Activated naive CD8-positive, alpha-beta T cell treated with anti-CD3 and anti-CD28 coated beads, Interleukin-2, amount 50 U/mL, for 16 hours (primary cell): ENCODE results near the gene C5.
A peak's percentile ranks its signal among the peaks of the same experiment; 100 is the strongest.
"Not testable (repeated sequence)": the region's sequence is repeated elsewhere in the genome, so short reads cannot be mapped to it uniquely, and the experiment has no call there.

Source experiments
- DNase-seq: peaks from one replicate; pipeline ENCODE4 v3.0.0-alpha.2; 2020; ENCODE audit warnings: low read depth, low spot score

Gene C5

DNA sequence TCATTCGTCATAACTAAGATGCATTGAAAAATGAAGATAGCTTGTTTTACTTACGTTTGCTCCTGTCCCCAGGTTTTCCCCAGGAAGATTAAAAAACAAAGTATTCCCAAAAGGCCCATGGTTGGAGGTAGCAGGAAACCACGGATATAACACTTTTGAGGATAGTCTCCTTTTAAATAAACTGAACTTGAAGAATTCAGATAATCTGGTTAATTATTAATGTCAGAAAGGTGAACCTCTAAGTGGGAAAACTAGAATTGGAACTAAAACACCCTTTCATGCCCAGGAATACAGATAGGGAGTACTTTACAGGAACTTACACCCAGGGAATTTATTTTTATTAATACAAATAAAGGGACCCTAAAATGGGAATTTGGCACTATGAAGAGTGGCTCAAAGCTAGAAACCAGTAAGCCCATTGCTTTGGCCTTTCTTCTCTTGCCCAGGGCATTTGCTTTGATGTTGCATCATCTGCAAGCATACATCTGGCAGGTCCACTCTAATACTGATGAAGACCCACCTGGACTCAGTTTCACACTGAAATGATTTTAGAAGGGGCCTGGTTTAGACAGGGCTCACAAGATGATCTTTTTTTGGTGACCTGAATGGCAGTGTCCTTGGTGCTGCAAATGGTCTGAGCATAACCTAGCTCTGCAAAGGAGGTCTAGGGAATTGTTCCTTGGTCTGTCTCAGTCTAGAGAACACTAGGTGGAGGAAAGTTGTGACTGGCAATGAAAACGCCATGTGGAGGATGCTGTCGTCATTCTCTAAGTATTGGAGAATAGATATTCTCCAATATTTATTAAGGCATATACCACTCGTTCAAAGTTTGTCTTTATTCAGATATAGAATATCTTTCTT, at the start of gene C5:
C5 (minus strand) TSS at position 148 of the 861 bp plus-strand sequence; CDS start at position 119, 29 bp downstream.
- no peak for DNase-seq

DNA sequence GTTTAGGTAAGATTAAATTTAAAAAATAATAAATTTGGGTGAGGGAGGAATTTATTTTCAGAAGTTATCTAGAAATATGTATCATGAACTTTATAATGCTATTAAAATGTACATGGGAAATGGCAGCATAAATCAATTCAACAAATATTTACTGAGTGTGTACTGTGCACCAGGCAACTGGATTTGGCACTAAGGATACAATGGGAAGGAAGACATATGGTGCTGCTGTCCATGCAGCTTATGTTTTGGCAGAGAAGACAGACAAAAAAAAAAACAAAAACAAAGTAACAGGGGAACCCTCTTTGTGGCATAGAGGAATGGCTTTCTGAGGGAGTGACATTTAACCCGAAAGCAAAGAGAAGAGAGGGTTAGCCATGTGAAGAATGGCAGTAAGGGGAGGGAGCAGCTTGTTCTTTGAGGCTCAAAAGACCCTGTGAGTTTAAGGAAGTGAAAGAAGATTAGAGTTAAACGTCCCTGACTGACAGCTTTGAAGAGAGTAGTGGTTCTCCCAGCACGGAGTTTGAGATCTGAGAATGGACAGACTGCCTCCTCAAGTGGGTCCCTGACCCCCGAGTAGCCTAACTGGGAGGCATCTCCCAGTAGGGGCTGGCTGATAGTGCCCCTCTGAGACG, 48.6 kb upstream of the C5 start:
- no peak for DNase-seq

DNA sequence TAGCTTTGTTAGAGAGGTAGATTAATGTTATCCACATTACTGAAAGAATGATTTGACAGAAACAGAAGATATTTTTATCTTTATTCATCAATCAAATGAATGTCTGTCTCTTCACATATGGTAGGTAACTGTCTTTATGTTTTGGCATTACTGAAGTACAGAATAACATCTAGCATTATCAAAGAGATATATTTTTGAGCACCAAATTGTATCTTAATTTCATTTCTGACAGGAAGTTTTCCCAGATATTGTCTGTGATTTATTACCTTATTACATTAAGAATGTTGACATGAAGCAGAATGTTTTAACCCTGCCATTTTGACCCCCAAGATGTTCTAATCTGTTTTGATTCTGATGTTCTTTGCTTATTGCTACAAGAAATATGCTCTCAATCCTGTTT, 45.0 kb upstream of the C5 start:
- DNase-seq = no peak

DNA sequence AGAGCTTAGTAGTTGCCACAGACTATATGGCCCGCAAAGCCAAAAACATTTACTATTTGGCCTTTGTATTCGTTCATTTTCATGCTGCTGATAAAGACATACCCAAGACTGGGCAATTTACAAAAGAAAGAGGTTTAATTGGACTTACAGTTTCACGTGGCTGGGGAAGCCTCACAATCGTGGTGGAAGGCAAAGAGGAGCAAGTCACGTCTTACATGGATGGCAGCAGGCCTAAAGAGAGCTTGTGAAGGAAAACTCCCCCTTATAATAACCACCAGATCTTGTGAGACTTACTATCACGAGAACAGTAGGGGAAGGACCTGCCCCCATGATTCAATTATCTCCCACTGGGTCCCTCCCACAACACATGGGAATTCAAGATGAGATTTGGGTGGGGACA, 40.7 kb upstream of the C5 start:
- not testable (repeated sequence) for DNase-seq

DNA sequence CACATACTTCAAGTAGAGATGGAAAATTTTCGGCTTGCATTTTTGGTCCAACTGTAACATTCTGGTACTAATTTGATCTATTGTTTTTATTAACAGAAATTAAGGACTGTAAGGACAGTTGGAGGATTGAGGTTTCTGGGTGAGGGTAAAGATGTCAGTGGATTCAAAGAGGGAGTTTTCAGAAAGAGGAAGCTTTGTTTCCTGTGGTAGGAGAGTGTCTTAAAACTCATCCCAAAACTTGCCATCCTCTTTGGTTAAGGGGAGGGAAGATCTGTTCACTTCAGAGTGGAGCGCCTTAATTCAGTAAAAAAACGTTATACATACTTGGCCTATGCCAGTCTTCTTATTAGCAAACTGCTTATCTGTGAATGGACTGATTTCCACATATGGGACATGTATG, 38.5 kb upstream of the C5 start:
- DNase-seq = no peak

DNA sequence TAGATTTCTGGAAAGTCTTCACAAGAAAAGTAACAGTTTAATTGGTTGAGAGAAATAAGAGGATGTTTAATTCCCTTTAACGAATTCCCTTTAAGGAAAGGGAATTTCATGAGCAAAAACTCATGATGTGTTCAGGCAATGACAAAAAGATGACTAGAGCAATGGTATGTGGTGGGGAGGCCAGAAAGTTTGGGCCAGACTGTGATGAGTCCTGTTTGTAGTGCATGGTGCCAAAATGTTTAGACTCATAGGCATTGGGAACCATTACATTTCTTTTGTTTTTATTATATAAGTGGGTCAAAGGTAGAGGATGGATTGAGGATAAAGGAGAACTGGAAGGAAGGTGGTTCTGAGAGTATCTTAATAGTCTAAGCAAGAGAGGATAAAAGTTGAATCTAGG, 35.6 kb upstream of the C5 start:
- DNase-seq = no peak

DNA sequence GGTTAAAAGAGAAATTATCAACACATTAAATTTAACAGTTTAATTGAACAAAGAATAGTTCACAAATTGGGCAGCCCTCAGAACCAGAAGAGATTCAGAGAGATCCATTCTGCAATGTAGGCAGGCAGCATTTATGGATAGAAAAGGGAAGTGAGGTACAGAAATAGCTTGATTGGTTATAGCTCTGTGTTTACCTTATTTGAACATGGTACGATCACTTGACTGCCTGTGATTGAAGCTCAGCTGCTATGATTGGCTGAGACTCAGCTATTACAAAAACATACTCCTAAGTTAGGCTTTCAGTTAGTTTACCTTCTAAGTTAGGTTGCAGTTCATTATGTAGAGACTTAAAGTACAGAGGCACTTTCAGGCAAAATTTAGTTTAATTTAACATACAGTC, 32.0 kb upstream of the C5 start:
- no peak for DNase-seq

DNA sequence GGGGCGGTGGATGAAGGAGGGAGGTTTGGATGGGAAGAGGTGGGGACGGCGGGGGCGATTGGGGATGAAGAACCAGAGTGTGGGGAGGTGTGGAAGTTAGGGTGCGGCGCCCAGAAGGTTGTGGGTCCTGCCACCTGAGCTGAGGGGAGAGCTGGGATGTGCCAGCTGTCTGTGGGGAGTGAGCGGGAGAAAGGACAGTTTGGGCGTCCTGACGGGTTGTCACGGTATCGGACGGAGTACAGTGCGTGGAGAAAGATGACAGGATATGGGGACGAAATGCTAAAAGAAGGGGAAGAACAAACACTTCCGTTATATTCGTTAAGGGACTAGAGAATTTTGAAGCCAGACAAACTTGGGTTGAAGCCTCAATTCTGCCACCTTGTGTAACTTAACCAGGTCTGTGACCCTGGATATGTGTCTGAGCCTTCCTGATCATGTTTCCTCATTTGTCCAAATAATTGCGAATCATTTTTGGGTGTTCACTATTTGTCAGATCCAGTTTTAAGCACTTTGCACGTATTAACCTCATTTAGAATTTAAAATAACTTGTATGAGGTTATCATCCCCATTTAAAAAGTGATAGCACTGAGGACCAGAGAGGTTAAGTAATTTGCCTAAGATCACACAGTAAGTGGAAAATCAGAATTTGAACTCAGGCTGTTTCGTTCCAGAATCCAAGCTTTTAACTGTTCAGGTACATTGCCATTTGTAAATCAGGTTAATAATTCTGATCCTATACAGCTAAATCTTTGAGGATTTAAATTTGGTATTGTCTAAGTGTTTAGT, 25.4 kb upstream of the C5 start:
- no peak for DNase-seq

DNA sequence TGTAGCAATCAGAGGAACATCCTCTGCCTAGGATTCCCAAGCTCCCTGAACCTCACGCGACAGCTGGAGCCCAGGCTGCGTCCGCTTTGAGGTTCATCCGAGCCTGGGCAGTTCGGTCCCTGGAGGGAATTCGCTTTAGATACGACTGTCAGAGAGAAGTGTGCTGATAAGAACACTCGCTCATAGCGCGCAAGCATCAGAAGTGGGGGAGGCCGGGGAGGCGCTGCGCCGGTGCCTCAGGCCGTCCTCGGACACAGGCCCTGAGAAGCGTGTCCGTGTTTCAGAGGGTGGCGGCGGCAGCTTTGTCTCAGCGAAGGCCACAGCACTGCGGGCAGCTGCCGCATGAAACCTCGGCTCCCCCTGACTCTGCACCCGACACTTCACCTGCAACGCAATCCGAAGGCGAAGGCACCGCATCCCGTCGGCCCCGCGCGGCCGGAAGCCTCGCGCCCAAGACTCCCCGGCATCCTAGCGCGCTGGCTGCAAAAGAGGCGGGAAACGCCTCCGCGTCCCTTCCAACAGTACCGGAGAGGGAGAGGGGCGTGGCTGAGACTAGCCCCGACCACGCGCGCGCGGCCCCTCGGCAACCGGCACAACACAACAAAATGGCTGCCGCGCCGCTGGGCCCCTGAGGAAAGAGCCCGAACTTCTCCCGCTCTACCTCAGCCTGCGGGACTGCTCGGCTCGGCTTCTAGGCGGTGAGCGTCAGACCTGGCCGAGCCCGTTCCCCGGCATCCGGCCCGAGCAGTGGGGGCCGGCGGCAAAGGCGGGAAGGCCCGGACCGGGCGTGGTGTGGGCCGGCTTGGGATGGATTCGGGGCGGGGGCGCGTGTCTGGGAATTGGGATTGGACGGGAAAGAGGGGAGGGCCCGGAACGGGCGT, 24.5 kb upstream of the C5 start, which contains the start of gene CNTRL:
CNTRL (plus strand) TSS at position 586 of the 881 bp plus-strand sequence. CDS start 13,372 bp downstream, outside the sequence.
- peak; percentile 76 for DNase-seq

DNA sequence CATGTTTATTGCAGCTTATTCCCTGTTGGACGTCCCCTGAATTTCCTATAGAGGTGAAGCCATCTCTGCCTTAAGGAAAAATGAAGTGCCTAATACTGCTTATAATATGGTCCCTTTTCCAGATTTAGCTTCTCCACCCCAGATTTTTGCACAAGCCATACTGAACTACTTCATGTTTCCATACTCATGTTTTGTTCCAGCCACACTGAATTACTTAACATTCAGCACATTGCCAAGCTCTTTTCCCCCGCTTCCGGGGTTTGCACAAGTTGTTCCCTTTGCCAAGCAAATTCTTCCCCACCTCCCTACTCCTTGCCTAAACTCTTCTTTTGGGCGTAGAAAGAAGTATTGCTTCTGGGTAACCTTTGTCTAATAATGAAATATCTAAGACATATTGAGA, 23.0 kb upstream of the C5 start:
- no peak for DNase-seq

DNA sequence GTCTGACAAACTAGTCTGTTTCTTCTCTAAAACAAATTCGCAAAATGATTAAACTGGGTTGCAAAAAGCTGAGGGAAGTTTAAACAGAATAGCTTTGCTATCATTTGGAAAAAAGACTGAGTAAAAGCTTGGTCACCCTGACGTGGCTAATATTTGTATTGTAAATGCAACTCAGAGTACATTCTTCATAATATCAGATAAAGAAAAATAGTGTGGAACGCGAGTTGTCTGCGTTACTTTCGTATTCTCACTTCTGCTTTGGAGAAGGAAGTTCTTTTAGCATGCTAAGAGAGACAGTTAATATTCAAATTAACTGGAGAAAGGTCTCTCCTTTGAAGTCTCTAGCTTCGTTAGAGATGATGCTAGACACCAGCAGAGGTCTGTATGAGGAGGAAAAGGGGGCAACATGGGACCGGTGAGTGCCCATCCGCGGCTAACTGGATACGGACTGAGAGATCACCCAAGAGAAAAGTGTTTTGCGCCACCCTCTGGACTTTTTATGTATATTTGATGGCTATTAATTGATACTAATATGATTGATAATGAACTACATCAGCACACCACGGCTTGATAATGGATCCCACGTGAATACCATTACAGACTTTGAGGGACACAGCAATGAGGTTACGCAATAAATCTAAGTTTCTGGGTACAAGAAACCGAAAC, 21.8 kb upstream of the C5 start:
- no peak for DNase-seq

DNA sequence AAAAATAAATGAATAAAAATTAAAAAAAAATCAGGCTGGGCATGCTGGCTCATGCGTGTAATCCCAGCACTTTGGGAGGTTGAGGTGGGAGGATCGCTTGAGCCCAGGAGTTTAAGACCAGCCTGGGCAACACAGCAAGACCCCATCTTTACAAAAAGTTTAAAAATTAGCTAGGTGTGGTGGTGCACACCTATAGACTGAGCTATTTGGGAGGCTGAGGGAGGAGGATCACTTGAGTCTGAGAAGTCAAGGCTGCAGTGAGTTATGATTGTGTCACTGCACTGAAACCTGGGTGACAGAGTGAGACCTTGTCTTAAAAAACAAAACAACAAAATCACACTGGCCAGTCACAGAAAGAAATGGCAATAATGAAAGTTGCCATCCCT, 21.3 kb upstream of the C5 start:
- no peak for DNase-seq

DNA sequence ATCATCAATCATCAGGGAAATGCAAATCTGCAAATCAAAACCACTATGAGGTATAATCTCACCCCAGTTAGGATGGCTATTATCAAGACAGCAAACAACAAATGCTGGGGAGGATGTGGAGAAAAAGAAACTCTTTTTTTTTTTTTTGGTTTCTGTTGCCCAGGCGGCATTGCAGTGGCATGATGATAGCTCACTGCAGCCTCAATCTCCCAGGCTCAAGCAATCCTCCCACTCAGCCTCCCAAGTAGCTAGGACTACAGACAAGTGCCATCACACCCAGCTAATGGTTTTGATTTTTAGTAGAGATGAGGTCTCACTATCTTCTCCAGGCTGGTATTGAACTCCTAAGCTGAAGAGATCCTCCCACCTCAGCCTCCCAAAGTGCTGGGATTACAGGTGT, 19.3 kb upstream of the C5 start:
- DNase-seq = no peak

DNA sequence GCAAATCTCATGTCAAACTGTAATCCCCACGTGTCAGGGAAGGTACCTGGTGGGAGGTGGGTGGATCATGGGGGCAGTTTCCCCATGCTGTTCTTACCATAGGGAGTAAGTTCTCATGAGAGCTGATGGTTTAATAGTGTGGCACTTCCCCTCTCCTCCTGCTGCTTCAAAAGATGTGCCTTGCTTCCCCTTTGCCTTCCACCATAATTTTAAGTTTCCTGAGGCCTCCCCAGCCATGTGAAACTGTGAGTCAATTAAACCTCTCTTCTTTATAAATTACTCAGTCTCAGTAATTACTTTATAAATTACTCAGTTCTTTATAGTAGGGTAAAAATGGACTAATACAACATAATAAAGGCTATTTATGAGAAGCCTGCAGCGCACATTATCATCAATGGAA, 17.6 kb upstream of the C5 start:
- no peak for DNase-seq

DNA sequence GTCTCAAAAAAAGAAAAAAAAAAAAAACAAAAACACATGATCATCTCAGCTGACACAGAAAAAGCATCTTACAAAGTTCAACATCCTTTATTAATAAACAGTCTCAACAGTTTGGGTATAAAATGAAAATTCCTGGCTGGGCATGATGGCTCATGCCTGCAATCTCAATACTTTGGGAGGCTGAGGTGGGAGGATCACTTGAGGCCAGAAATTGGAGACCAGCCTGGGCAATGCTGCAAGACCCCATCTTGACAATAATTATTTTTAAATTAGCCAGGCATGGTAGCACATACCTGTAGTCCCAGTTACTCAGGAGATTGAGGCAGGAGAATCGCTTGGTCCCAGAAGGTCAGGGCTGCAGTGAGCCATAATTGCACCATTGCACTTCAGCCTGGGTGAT, 16.8 kb upstream of the C5 start:
- no peak for DNase-seq

DNA sequence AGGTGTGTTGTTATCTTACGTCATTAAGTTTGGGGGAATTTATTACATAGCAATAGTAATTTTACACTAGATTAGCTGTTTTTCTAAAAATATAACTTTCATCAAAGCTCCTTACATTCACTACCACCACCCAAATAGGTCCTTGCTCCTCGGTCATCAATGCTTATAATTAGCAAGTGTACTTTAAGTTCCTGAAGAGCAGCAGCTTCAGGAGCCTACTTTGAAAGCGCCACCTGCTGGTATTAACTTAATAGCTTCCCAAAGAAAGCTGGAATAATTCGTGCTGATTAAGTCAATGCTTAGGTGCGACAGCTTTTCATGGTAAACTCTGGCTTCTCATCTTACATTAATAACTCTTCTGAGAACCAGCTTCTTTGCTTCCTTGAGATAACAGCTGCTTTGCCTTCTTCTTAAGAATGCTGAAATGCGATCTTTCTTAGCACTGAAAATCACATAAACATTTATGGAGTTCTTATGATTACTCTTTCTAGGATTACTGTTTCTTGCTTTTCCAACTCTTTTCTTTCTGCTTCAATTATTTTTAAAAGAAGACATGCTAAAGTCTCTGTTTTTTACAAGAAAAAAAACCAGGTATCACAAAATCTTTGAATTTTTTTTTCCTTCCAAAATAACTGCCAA, 10.0 kb upstream of the C5 start:
- no peak for DNase-seq

DNA sequence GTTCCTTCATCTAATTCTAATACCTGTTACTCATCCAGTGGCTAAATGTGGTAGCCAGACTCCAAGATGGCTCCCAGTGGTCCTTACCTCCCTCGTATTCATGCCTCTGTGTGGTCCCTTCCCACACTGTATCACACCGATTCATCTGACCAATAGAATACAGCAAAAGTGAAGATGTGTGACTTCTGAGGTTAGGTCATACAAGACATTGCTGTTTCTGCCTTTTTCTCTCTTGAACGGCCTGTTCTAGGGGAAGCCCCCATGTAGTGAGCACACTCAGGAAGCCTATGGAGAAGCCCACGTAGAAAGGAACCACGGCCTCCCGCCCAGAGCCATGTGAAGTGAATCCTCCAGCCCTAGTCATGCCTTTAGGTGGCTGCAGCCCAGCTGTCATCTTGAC, 9.4 kb upstream of the C5 start:
- DNase-seq = no peak

DNA sequence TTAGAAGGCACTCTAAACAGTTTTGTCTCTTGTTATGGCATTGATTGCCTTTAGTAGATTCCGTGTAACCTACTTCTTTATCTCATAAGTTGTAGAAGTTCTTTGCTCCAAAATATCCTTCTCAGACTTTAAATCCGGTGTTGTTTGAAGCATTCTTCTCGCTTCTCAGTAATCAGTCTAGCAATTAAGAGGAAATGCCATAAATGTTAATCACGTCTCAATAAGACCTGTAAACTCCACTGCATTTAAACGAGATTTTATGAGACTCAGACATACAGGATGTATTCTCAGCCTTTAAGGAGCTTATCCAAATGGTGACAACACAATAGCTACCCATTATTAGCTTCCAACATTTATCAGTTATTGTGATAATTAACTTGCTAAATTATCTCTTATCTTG, 7.7 kb upstream of the C5 start:
- DNase-seq = no peak

DNA sequence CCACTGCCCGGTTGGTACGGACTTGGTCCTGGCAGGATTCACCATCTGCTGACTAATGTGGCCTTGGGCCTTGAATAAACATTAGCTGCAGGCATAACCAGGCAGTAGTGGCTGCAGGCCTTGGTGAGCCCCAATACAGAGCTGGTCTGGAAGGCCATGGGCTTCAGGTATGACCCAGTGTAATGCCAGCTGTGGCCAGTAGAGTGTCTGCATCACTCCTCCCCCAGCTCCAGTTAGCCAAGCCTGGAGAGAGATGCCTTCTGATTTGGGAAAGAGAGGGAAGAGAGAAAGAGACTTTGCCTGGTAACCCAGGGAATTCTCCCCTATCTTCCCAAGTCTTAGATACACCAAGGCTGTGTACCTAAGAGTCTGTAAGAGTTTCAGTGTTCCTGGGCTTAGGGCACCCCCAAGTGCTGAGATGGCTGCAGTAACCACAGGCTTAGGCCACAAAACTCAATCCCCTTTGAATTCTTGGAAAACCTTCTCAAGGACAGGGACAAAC, 5.6 kb upstream of the C5 start:
- no peak for DNase-seq

DNA sequence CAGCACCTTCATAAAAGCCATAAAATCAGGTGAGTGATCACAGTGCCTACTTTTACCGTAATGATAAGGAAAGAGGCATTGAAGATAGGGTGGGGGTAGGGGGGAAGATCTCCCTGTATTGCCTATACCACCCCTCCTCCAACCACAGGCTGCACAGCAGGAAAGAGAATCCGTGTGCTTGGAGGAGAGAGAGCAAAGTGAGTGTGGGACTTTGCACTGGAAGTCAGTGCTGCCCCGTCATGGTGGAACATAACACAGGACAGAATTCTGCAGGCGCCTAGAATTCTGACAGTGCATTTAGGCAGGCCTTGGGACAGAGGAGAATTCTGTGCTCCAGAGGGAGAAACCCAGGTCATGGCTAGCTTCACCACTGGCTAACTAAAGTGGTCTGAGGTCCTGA, 3.5 kb upstream of the C5 start:
- DNase-seq = no peak
